ENCODE measurements around the gene ZDHHC24. TPM values are rescaled to one million over a fixed set of nuclear protein-coding genes. Genes with fewer than 3 reads are reported as not detected.

Gene ZDHHC24
- total RNA-seq, 1 donor = 32.0 TPM

DNA sequence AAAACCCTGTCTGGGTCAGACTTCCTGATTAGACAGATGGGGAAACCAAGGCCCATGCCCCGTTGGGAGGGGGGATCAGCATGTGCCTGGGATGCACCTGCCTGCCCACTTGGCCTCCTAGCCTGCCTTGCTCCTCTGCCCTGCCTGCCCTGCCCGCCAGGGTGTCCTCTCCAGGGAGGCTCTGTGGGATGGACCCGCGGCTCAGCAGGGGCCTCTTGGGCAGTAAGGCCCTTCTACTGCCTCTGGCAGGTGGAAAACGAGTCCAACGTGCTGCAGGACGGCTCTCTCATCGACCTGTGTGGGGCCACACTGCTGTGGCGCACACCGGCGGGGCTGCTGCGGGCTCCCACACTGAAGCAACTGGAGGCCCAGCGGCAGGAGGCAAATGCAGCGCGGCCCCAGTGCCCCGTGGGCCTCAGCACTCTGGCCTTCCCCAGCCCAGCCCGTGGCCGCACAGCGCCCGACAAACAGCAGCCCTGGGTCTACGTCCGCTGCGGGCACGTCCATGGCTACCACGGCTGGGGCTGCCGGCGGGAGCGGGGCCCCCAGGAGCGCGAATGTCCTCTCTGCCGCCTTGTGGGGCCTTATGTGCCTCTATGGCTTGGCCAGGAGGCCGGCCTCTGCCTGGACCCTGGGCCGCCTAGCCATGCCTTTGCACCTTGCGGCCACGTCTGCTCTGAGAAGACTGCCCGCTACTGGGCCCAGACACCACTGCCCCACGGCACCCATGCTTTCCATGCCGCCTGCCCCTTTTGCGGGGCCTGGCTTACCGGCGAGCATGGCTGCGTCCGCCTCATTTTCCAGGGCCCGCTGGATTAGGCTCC lies 70.3 kb downstream of the ZDHHC24 start:
- DNase-seq (ENCODE audit: low read depth in 2 of 3, low spot score in 2 of 3) = no peak

DNA sequence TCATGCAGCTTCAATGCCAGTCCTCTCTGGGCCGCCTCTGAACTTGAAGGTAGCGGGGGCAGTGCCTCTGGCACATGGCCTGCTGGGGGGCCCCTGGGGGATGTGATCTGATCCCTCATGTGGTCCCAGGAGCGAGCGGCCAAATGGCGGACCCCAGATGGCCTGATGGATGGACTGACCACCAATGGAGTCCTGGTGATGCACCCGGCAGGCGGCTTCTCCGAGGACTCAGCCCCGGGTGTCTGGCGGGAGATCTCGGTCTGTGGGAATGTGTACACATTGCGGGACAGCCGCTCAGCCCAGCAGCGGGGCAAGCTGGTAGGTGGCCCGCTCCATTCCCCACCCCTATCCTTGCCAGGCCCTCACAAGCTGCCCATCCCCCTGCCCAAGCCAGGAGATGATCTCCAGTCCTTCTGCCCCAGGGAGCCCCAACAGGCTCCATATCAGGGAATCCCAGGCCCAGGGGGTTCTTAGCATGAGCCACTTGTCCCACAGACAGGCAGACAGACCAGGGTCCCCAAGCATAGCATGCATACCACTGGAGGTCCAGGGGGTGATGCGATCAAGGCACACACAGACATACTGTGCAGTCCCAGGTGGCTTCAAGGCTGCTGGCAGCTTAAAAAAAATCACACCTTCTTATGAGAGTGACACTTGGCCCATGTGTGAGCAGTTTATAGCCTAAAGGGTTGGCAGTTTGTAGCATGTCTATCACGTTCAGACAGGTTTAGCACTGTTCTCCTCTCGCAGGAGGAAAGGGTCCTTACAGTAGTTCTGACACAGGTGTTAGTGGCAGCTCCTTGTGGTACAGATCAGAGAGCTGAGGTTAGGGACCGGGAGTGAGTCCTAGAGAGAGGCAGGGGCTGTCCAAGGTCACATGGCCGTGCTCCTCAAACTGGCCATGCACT lies 72.0 kb downstream of the ZDHHC24 start:
- DNase-seq (ENCODE audit: low read depth in 2 of 3, low spot score in 2 of 3) = no peak

DNA sequence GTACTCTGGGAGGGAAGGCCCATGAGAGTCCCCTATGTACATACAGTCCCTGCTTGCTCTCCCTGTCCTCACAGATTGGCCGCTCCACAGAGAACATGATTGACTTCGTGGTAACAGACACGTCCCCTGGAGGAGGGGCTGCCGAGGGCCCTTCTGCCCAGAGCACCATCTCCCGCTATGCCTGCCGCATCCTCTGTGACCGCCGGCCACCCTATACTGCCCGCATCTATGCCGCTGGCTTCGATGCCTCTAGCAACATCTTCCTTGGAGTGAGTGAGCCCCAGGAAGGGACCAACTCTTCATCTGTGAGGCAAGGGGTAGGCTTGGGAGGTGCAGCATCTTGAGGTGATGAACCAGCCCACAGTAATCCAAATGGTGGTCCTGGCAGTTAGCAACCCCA lies 72.7 kb downstream of the ZDHHC24 start:
- no peak for DNase-seq (ENCODE audit: low read depth in 2 of 3, low spot score in 2 of 3)

DNA sequence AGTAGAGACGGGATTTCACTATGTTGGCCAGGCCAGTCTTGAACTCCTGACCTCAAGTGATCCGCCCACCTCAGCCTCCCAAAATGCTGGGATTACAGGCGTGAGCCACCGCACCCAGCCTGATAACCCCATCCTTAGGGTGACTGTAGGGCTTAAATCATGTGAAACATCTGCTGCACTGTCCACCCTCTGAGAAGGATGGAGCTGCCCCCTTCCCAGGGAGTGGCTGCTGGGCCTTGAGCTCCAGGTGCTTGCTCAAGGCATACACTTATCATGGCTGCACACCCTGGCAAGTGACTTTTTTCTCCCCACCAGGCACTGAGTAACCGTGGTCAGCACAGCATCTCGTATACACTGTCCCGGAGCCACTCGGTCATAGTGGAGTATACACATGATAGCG lies 73.8 kb downstream of the ZDHHC24 start:
- no peak for DNase-seq (ENCODE audit: low read depth in 2 of 3, low spot score in 2 of 3)

DNA sequence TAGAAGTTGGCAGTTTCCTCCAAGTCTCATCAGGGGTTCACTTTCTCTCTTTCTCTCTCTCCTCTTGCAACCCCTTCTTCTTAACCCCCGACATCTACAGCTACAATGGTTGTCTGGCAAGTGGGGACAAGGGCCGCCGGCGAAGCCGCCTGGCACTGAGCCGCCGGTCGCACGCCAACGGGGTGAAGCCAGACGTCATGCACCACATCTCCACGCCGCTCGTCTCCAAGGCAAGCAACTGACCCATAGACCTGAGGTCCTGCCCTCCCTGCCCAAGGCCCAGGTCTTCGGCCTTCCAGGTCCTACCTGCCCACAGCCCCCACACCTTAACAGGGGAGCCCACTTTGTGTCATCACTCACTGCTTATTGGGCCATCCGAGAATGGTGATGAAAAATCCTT lies 74.7 kb downstream of the ZDHHC24 start:
- no peak for DNase-seq (ENCODE audit: low read depth in 2 of 3, low spot score in 2 of 3)

Other genes with a start within 250 kb of the ZDHHC24 start
- gene CD248, start 229.0 kb downstream of the ZDHHC24 start, total RNA-seq = 1.1 TPM
- gene RIN1, start 209.6 kb downstream of the ZDHHC24 start, total RNA-seq = 3.0 TPM
- 42.0 TPM for gene BRMS1, start 200.9 kb downstream of the ZDHHC24 start, total RNA-seq
- gene B4GAT1, start 198.4 kb downstream of the ZDHHC24 start, total RNA-seq = 12.7 TPM
- gene SLC29A2, start 174.3 kb downstream of the ZDHHC24 start, total RNA-seq = 6.5 TPM
- not detected for gene NPAS4, start 125.0 kb downstream of the ZDHHC24 start, total RNA-seq
- 24.8 TPM for gene MRPL11, start 107.2 kb downstream of the ZDHHC24 start, total RNA-seq
- gene PELI3, start 79.1 kb downstream of the ZDHHC24 start, total RNA-seq = 8.1 TPM
- 44.2 TPM for gene DPP3, start 65.6 kb downstream of the ZDHHC24 start, total RNA-seq
- 50.1 TPM for gene BBS1, start 35.4 kb downstream of the ZDHHC24 start, total RNA-seq
- gene ACTN3, start 855 bp upstream of the ZDHHC24 start, total RNA-seq = not detected
- 65.2 TPM for gene CTSF, start 22.6 kb upstream of the ZDHHC24 start, total RNA-seq
- 0.27 TPM for gene CCDC87, start 47.0 kb upstream of the ZDHHC24 start, total RNA-seq
- gene CCS, start 47.1 kb upstream of the ZDHHC24 start, total RNA-seq = 103 TPM
- gene RBM14, start 70.6 kb upstream of the ZDHHC24 start, total RNA-seq = 102 TPM
- gene RBM4, start 92.7 kb upstream of the ZDHHC24 start, total RNA-seq = 104 TPM
- gene RBM4B, start 131.8 kb upstream of the ZDHHC24 start, total RNA-seq = 31.8 TPM
- gene SPTBN2, start 183.2 kb upstream of the ZDHHC24 start, total RNA-seq = 26.1 TPM